Activated T-helper 17 cell treated with anti-CD3 and anti-CD28 coated beads, Interleukin-2, amount 50 U/mL, for 72 hours (primary cell): Measurements from ENCODE around the gene GLP2R. TPM values are rescaled to one million over a fixed set of nuclear protein-coding genes. Genes with fewer than 3 reads are reported as not detected.
"Not testable (repeated sequence)": the region's sequence is repeated elsewhere in the genome, so short reads cannot be mapped to it uniquely, and the experiment has no call there.

Source experiments
- ATAC-seq: fragments of 150-1000 bp; cut with Tn5 transposase; replicated peaks from 2 replicates; pipeline ENCODE4 v1.10.0; 2021; ENCODE audit warnings: mild to moderate bottlenecking, moderate library complexity
- H3K27ac Mint-ChIP-seq: one replicate; pipeline ENCODE4 v1.8.0; 2022; ENCODE audit warnings: mixed read lengths
- H3K27me3 Mint-ChIP-seq: one replicate; pipeline ENCODE4 v1.8.0; 2022; ENCODE audit warnings: mixed read lengths
- H3K36me3 Mint-ChIP-seq: one replicate; pipeline ENCODE4 v1.8.0; 2022; ENCODE audit warnings: low read depth, mild to moderate bottlenecking, mixed read lengths
- H3K4me1 Mint-ChIP-seq: one replicate; pipeline ENCODE4 v1.8.0; 2022; ENCODE audit warnings: mixed read lengths
- H3K4me3 Mint-ChIP-seq: one replicate; pipeline ENCODE4 v1.8.0; 2022; ENCODE audit warnings: mild to moderate bottlenecking, mixed read lengths
- H3K9me3 Mint-ChIP-seq: one replicate; pipeline ENCODE4 v1.8.0; 2022; ENCODE audit warnings: mixed read lengths
- total RNA-seq, 2 donors: library from RNA; stranded (reverse); gene quantifications; one replicate each; pipeline ENCODE4 v1.2.3, GENCODE V29; 2022

Gene GLP2R
- total RNA-seq, 2 donors from 2014 or later: not detected

- Mint-ChIP-seq H3K27ac (no peak overlapping the region), H3K4me1 (peaks cover 5% of the 10 kb centered on the region), H3K4me3 (no peak overlapping the region), H3K27me3 (peaks cover 5% of the 10 kb centered on the region), H3K36me3 (no peaks in the 10 kb centered on the region), H3K9me3 (no peaks in the 10 kb centered on the region)
- no peak for ATAC-seq
Observed at GRCh38 chr17:9906616-9907015, 80.9 kb downstream of the GLP2R start.

DNA sequence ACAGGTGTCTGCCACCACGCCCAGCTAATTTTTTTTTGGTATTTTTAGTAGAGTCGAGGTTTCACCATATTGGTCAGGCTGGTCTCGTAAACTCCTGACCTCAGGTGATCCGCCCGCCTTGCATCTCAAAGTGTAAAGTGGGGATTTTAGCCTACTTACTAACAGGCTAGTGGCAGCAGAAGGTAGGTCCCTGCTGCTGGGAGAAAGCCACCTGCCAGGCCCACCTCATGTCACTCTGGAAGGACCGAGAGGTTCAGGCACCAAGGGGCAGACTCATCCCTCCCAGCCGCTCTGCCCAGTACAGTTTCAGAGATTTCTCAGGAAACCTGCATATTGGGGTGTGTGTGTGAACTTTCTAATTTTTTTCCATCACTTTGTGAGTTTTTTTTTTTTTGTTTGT lies 81.4 kb downstream of the GLP2R start:
- H3K27me3 Mint-ChIP-seq: peaks cover 5% of the 10 kb centered on the region
- no peak overlapping the region for H3K4me3 Mint-ChIP-seq
- H3K4me1 Mint-ChIP-seq: peaks cover 5% of the 10 kb centered on the region
- no peak for ATAC-seq
- H3K36me3 Mint-ChIP-seq: no peaks in the 10 kb centered on the region
- no peaks in the 10 kb centered on the region for H3K9me3 Mint-ChIP-seq
- H3K27ac Mint-ChIP-seq: no peak overlapping the region

- no peak for ATAC-seq
- Mint-ChIP-seq H3K27ac (no peak overlapping the region), H3K9me3 (no peaks in the 10 kb centered on the region), H3K4me3 (no peak overlapping the region), H3K4me1 (peaks cover 5% of the 10 kb centered on the region), H3K36me3 (no peaks in the 10 kb centered on the region), H3K27me3 (peaks cover 5% of the 10 kb centered on the region)
Observed at GRCh38 chr17:9907883-9908648, 82.3 kb downstream of the GLP2R start.

- peaks cover 5% of the 10 kb centered on the region for H3K27me3 Mint-ChIP-seq
- no peaks in the 10 kb centered on the region for H3K36me3 Mint-ChIP-seq
- no peak overlapping the region for H3K4me3 Mint-ChIP-seq
- H3K27ac Mint-ChIP-seq: no peak overlapping the region
- no peak for ATAC-seq
- no peaks in the 10 kb centered on the region for H3K9me3 Mint-ChIP-seq
- H3K4me1 Mint-ChIP-seq: peaks cover 5% of the 10 kb centered on the region
Observed at GRCh38 chr17:9908649-9909042, 82.9 kb downstream of the GLP2R start.

- peaks cover 5% of the 10 kb centered on the region for H3K27me3 Mint-ChIP-seq
- no peaks in the 10 kb centered on the region for H3K36me3 Mint-ChIP-seq
- H3K4me1 Mint-ChIP-seq: peaks cover 5% of the 10 kb centered on the region
- no peak overlapping the region for H3K27ac Mint-ChIP-seq
- no peak for ATAC-seq
- H3K9me3 Mint-ChIP-seq: no peaks in the 10 kb centered on the region
- H3K4me3 Mint-ChIP-seq: no peak overlapping the region
Observed at GRCh38 chr17:9911089-9911488, 85.4 kb downstream of the GLP2R start.

DNA sequence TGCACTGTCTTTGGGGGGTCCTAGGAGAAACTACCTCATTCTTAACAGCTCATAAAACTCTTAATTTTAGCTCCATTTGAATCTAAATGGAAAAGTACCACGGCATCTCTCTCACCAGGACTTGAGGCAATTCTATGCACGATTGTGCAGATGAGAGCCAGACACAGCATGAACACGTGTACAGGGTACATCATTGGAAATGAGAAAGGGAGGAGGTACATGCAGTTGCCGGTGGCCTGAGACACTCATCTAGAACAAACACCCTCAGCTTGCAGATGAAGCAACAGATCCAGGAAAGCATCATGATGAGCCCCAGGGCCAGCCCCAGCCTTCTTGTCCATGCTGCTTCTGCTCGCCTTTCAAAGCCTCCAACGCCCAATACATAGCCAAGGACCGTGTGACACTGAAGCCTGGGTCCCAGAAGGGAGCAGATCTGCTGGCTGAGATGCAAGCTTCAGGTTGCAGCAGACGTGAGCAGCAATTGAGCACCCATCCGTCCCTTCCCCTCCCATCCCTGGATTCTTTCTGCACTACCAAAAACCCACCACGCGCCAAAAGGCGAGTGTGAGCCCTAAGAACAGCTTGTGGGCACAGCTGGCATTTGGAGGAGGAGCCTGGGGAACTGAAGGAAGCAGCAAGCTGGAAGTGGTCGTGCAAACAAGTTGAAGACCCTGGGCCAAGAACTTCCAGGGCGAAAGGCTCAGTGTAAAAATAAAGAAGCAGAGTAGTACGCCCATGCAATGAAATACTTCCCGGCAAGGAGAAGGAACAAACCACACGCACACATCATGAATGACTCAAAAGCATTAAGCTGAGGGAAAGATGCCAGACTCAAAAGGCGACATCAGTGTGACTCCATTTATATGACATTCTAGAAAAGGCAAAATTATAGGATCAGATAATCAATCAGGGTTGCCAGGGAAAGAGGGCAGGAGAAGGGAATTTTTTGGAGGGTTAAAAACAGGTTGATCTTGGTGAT lies 86.7 kb downstream of the GLP2R start:
- Mint-ChIP-seq H3K4me1 (peaks cover 5% of the 10 kb centered on the region), H3K36me3 (no peaks in the 10 kb centered on the region), H3K27me3 (peaks cover 5% of the 10 kb centered on the region), H3K9me3 (no peaks in the 10 kb centered on the region), H3K4me3 (no peak overlapping the region), H3K27ac (no peak overlapping the region)
- no peak for ATAC-seq

GRCh38 chr17:9913476-9913875 lies 87.8 kb downstream of the GLP2R start:
- Mint-ChIP-seq H3K27ac (no peak overlapping the region), H3K36me3 (no peaks in the 10 kb centered on the region)

DNA sequence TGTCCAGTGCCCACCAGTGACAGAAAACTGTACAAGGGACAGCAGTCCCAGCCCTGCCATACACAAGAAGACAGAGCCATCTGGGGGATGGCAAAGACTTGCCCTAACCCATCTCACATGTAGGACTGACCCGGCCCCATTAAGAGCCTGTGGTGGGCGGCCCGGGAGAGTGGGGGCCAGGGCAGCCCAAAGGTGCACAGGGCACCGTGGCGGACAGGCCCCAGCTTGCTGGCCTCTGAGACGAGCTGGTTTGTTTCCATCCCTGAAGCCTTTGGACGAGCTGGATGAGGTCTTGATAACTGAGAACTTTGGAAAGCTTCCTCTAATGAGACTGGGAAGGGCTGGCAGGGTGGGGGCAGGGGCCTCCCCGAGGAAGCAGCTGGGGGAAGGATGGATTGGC lies 90.4 kb downstream of the GLP2R start:
- H3K9me3 Mint-ChIP-seq: no peaks in the 10 kb centered on the region
- no peak overlapping the region for H3K4me3 Mint-ChIP-seq
- ATAC-seq: no peak
- no peaks in the 10 kb centered on the region for H3K4me1 Mint-ChIP-seq
- H3K36me3 Mint-ChIP-seq: no peaks in the 10 kb centered on the region
- no peak overlapping the region for H3K27ac Mint-ChIP-seq
- no peaks in the 10 kb centered on the region for H3K27me3 Mint-ChIP-seq

More at GRCh38 chr17:9913476-9913875, 87.8 kb downstream of the GLP2R start:
- H3K4me1 Mint-ChIP-seq: peaks cover 5% of the 10 kb centered on the region
- H3K4me3 Mint-ChIP-seq: no peak overlapping the region
- peaks cover 5% of the 10 kb centered on the region for H3K27me3 Mint-ChIP-seq
- no peaks in the 10 kb centered on the region for H3K9me3 Mint-ChIP-seq
- ATAC-seq: no peak

DNA sequence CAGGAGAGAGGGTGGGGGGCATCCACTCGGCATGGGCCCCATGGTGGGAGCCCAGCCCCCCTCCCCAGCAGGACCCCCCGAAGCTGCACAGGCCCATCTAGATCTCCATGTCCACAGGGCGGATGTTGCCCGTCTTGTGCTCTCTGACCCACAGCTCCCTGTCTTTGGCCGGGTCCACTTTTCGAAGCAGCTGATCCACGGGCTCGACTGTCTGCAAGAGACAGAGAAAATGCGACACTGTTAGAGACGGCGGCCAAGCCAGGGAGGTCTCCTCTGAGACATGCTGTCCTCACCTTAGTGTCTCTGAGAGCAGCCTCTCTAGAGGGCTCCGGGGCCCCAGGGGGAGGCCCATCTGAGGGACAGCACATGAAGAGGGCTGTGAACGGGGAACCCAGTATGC lies 91.4 kb downstream of the GLP2R start:
- Mint-ChIP-seq H3K27me3 (no peaks in the 10 kb centered on the region), H3K4me1 (no peaks in the 10 kb centered on the region), H3K27ac (no peak overlapping the region), H3K4me3 (no peak overlapping the region), H3K9me3 (no peaks in the 10 kb centered on the region), H3K36me3 (no peaks in the 10 kb centered on the region)
- no peak for ATAC-seq

GRCh38 chr17:9917801-9918200 lies 92.1 kb downstream of the GLP2R start:
- ATAC-seq: no peak
- Mint-ChIP-seq H3K27ac (no peak overlapping the region), H3K9me3 (no peaks in the 10 kb centered on the region), H3K4me1 (no peaks in the 10 kb centered on the region), H3K4me3 (no peak overlapping the region), H3K36me3 (no peaks in the 10 kb centered on the region), H3K27me3 (no peaks in the 10 kb centered on the region)

DNA sequence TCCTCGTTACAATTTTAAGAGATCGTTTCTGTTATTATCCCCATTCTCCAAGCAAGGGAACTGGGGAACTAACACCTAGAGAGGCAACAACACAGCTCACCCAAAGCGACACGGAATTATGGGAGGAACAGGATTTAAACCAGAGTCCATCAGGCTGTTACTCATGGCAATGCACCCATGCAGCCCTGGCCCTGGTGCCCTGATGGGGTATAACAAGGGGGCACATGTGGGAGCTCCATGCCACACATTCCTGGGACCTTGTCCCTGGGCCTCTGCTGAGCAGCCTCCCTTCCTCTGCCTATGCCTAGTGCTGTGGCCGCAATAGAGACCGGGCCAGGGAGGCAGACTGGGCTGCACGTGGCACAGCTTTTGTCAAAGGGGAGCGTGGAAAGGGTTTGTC lies 92.6 kb downstream of the GLP2R start:
- Mint-ChIP-seq H3K4me3 (no peak overlapping the region), H3K27ac (no peak overlapping the region), H3K36me3 (no peaks in the 10 kb centered on the region), H3K27me3 (no peaks in the 10 kb centered on the region), H3K4me1 (no peaks in the 10 kb centered on the region), H3K9me3 (no peaks in the 10 kb centered on the region)
- ATAC-seq: no peak

GRCh38 chr17:9918804-9919352 lies 93.2 kb downstream of the GLP2R start:
- no peak for ATAC-seq
- Mint-ChIP-seq H3K27ac (no peak overlapping the region), H3K4me1 (no peaks in the 10 kb centered on the region), H3K27me3 (no peaks in the 10 kb centered on the region), H3K36me3 (no peaks in the 10 kb centered on the region), H3K4me3 (no peak overlapping the region), H3K9me3 (no peaks in the 10 kb centered on the region)

DNA sequence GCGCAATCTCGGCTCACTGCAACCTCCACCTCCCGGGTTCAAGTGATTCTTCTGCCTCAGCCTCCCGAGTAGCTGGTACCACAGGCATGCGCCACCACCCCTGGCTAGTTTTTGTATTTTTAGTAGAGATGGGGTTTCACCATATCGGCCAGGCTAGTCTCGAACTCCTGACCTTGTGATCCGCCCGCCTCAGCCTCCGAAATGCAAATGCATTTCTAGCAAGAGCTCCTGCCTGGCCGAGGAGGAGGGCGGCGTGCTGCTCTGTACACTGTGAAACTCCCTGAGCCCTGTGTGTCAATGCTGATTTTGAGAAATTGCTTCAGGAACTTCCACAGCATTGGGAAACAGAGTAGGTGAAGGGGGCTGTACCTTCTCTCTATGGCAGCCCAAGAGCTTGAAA lies 95.5 kb downstream of the GLP2R start:
- H3K36me3 Mint-ChIP-seq, H3K9me3 Mint-ChIP-seq, H3K27me3 Mint-ChIP-seq, H3K4me3 Mint-ChIP-seq, ATAC-seq, H3K27ac Mint-ChIP-seq, H3K4me1 Mint-ChIP-seq: not testable (repeated sequence)

GRCh38 chr17:9922012-9922848 lies 96.5 kb downstream of the GLP2R start:
- H3K36me3 Mint-ChIP-seq: no peaks in the 10 kb centered on the region
- H3K27ac Mint-ChIP-seq: no peak overlapping the region
- H3K27me3 Mint-ChIP-seq: no peaks in the 10 kb centered on the region
- no peaks in the 10 kb centered on the region for H3K9me3 Mint-ChIP-seq
- no peaks in the 10 kb centered on the region for H3K4me1 Mint-ChIP-seq
- no peak overlapping the region for H3K4me3 Mint-ChIP-seq
- no peak for ATAC-seq
